Tibial nerve (tissue), 4 donors: ENCODE measurements around the gene RDH14.

ENCODE experiments used
- CTCF ChIP-seq, 5 experiments: fragments of 200-600 bp in 3 of 5; fragments of 450-650 bp in 2 of 5; sonication (generic) in 3 of 5; IDR thresholded peaks; one replicate each; pipeline ENCODE4 v1.5.1; 2016 to 2019; ENCODE audit warnings: antibody characterized with exemption in 5 of 5, mild to moderate bottlenecking in 3 of 5, moderate library complexity in 2 of 5
- EP300 ChIP-seq, 2 donors: sonication (generic); formaldehyde crosslinking; IDR thresholded peaks; one replicate each; pipeline ENCODE4 v1.6.1; 2017; ENCODE audit warnings: antibody characterized with exemption in 2 of 2, mild to moderate bottlenecking in 1 of 2
- POLR2A ChIP-seq, 2 donors: fragments of 450-650 bp; IDR thresholded peaks; one replicate each; pipeline ENCODE4 v1.6.1; 2017; ENCODE audit warnings: antibody characterized with exemption in 2 of 2, mild to moderate bottlenecking in 2 of 2, moderate library complexity in 2 of 2

DNA sequence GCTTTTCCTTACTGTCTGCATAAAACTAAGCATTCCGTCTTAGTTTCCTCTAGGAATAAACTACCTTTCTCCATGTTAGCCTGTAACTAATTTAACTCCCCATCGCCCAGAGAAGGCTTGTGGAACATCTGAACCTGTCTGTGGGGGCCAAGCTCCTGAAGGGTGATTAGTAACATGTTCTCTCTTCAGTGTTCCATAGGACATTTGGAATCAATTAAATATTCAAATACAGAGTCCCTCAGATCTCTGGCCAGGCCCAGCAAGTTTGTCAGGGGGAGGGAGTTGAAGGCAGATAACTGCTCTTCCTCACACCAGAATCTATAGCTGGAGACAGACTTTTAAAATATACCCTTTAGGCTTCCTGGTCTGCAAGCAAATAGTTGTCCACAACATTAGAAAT, 8.8 kb downstream of the RDH14 start:
- TF ChIP-seq CTCF (IDR thresholded peaks at IDR 0.05) (no peak), EP300 (IDR thresholded peaks at IDR 0.05) (no peak), POLR2A (IDR thresholded peaks at IDR 0.05) (no peak)
